Tibial nerve (tissue), 4 donors: ENCODE measurements around the gene SETD3. TPM values are rescaled to one million over a fixed set of nuclear protein-coding genes. Genes with fewer than 3 reads are reported as not detected.

Experiments
- DNase-seq, 2 donors: peaks; one replicate each; pipeline ENCODE4 v3.0.0-alpha.2; 2019; ENCODE audit warnings: low spot score in 2 of 2
- H3K27ac ChIP-seq, 4 donors: fragments of 200-600 bp; sonication (generic) in 3 of 4; one replicate each; pipeline ENCODE4 v1.5.1; 2017 to 2019; ENCODE audit warnings: mild to moderate bottlenecking in 1 of 4
- H3K27me3 ChIP-seq, 2 donors: fragments of 200-600 bp; sonication (generic) in 1 of 2; one replicate each; pipeline versions ENCODE4 v1.5.1 to v1.6.0; 2017 to 2019
- H3K36me3 ChIP-seq, 3 donors: fragments of 200-600 bp; sonication (generic); one replicate each; pipeline ENCODE4 v1.5.1; 2018 to 2019
- H3K4me1 ChIP-seq, 4 donors: fragments of 200-600 bp; sonication (generic) in 3 of 4; one replicate each; pipeline ENCODE4 v1.5.1; 2017 to 2019
- H3K4me3 ChIP-seq, 4 donors: fragments of 200-600 bp; sonication (generic) in 3 of 4; one replicate each; pipeline ENCODE4 v1.5.1; 2017 to 2019; ENCODE audit warnings: mild to moderate bottlenecking in 1 of 4, moderate library complexity in 1 of 4
- H3K9me3 ChIP-seq, 4 donors: fragments of 200-600 bp; sonication (generic) in 3 of 4; one replicate each; pipeline ENCODE4 v1.5.1; 2017 to 2019
- EP300 ChIP-seq, 2 donors: sonication (generic); formaldehyde crosslinking; IDR thresholded peaks; one replicate each; pipeline ENCODE4 v1.6.1; 2017; ENCODE audit warnings: antibody characterized with exemption in 2 of 2, mild to moderate bottlenecking in 1 of 2
- POLR2A ChIP-seq, 2 donors: fragments of 450-650 bp; IDR thresholded peaks; one replicate each; pipeline ENCODE4 v1.6.1; 2017; ENCODE audit warnings: antibody characterized with exemption in 2 of 2, mild to moderate bottlenecking in 2 of 2, moderate library complexity in 2 of 2
- WGBS, 2 donors: methylation state at CpG; one replicate each; pipeline ENCODE4 v1.1.5; 2018; 5-methylcytosine and 5-hydroxymethylcytosine counted together
- total RNA-seq, 4 donors: library from RNA; depleted of rRNA; stranded (reverse); fragments of >200 nt; gene quantifications; one replicate each; pipeline ENCODE4 v1.1.0, GENCODE V29; 2016
- TF ChIP-seq, protein P1 (sequence below), 5 experiments: fragments of 200-600 bp in 3 of 5; fragments of 450-650 bp in 2 of 5; sonication (generic) in 3 of 5; IDR thresholded peaks; one replicate each; pipeline ENCODE4 v1.5.1; 2016 to 2019; ENCODE audit warnings: antibody characterized with exemption in 5 of 5, mild to moderate bottlenecking in 3 of 5, moderate library complexity in 2 of 5

Gene SETD3
- total RNA-seq, 4 donors from 2014 or later, result 63.3 to 118 (median 80.6) TPM

GRCh38 chr14:99397698-99398097 lies 83.0 kb downstream of the SETD3 start:
- TF ChIP-seq POLR2A (IDR thresholded peaks at IDR 0.05) (no peak), EP300 (IDR thresholded peaks at IDR 0.05) (no peak)
- TF ChIP-seq, protein P1, sequence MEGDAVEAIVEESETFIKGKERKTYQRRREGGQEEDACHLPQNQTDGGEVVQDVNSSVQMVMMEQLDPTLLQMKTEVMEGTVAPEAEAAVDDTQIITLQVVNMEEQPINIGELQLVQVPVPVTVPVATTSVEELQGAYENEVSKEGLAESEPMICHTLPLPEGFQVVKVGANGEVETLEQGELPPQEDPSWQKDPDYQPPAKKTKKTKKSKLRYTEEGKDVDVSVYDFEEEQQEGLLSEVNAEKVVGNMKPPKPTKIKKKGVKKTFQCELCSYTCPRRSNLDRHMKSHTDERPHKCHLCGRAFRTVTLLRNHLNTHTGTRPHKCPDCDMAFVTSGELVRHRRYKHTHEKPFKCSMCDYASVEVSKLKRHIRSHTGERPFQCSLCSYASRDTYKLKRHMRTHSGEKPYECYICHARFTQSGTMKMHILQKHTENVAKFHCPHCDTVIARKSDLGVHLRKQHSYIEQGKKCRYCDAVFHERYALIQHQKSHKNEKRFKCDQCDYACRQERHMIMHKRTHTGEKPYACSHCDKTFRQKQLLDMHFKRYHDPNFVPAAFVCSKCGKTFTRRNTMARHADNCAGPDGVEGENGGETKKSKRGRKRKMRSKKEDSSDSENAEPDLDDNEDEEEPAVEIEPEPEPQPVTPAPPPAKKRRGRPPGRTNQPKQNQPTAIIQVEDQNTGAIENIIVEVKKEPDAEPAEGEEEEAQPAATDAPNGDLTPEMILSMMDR (IDR thresholded peaks at IDR 0.05), result no peak
- peaks cover 0 to 5% (median 0%) of the 10 kb centered on the region in 4 donors for H3K4me1 ChIP-seq
- H3K27ac ChIP-seq, result no peak overlapping the region
- 92 to 93% methylated on average over 2 of the region's 2 CpGs for WGBS, 2 donors
- H3K36me3 ChIP-seq, result peaks cover 0 to 90% (median 7%) of the 10 kb centered on the region in 3 donors
- DNase-seq, result no peak
- no peaks in the 10 kb centered on the region for H3K27me3 ChIP-seq
- H3K4me3 ChIP-seq, result no peak overlapping the region
- no peaks in the 10 kb centered on the region for H3K9me3 ChIP-seq

DNA sequence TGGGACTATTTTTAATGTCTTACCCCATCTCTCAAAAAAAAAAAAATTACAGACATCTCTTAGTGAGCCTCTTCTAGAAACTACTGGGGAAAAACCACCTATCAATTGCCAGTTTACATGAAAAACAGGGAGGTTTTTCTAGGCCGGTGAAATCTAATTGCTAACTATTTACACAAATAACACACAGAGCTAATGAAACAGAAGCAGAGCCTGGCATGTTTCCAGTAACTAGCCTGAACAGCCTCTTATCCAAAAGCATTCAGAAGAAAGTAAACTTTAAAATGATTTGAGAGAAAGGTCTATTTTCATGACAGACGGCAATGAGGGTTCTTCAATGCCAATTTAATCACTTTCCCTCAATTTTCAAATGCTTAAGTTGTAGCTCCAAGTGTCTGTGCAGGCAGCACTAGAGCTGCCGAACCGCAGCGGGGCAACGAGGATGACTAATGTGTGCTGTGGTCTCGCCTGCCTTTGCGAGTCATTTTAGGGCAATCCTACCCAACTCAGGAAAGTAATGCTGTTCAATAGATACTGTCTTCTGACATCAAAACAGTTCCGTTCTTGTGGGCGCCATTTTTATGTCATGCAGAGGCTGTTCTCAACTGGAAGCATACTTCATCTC lies 84.6 kb downstream of the SETD3 start:
- Histone ChIP-seq H3K36me3 (peaks cover 0 to 75% (median 7%) of the 10 kb centered on the region in 3 donors), H3K27ac (no peak overlapping the region), H3K27me3 (no peaks in the 10 kb centered on the region), H3K4me1 (no peaks in the 10 kb centered on the region), H3K4me3 (no peak overlapping the region), H3K9me3 (no peaks in the 10 kb centered on the region)
- 75 to 77% methylated on average over 10 of the region's 10 CpGs for WGBS, 2 donors
- TF ChIP-seq EP300 (IDR thresholded peaks at IDR 0.05) (no peak), POLR2A (IDR thresholded peaks at IDR 0.05) (no peak)
- TF ChIP-seq, protein P1 (IDR thresholded peaks at IDR 0.05), result no peak
- no peak for DNase-seq

GRCh38 chr14:99394602-99395156 lies 86.0 kb downstream of the SETD3 start:
- WGBS, 2 donors, result 85 to 93% methylated on average over 9 of the region's 9 CpGs
- Histone ChIP-seq H3K27ac (no peak overlapping the region), H3K27me3 (no peaks in the 10 kb centered on the region), H3K4me1 (no peaks in the 10 kb centered on the region), H3K36me3 (peaks cover 0 to 62% (median 7%) of the 10 kb centered on the region in 3 donors), H3K4me3 (no peak overlapping the region), H3K9me3 (no peaks in the 10 kb centered on the region)
- TF ChIP-seq, protein P1 (IDR thresholded peaks at IDR 0.05), result no peak
- TF ChIP-seq EP300 (IDR thresholded peaks at IDR 0.05) (no peak), POLR2A (IDR thresholded peaks at IDR 0.05) (no peak)
- no peak for DNase-seq

GRCh38 chr14:99393059-99393655 lies 87.5 kb downstream of the SETD3 start:
- peaks cover 0 to 9% (median 0%) of the 10 kb centered on the region in 4 donors for H3K4me1 ChIP-seq
- 70 to 79% methylated on average over 12 of the region's 12 CpGs for WGBS, 2 donors
- peaks cover 0 to 47% (median under 1%) of the 10 kb centered on the region in 3 donors for H3K36me3 ChIP-seq
- H3K9me3 ChIP-seq, result no peaks in the 10 kb centered on the region
- H3K27me3 ChIP-seq, result no peaks in the 10 kb centered on the region
- H3K27ac ChIP-seq, result no peak overlapping the region
- DNase-seq, result no peak
- H3K4me3 ChIP-seq, result no peak overlapping the region
- TF ChIP-seq, protein P1 (IDR thresholded peaks at IDR 0.05), result peak in 4 of 5 experiments; percentile 21 to 58 (median 45)
- TF ChIP-seq EP300 (IDR thresholded peaks at IDR 0.05), result no peak
- no peak for TF ChIP-seq POLR2A (IDR thresholded peaks at IDR 0.05)

DNA sequence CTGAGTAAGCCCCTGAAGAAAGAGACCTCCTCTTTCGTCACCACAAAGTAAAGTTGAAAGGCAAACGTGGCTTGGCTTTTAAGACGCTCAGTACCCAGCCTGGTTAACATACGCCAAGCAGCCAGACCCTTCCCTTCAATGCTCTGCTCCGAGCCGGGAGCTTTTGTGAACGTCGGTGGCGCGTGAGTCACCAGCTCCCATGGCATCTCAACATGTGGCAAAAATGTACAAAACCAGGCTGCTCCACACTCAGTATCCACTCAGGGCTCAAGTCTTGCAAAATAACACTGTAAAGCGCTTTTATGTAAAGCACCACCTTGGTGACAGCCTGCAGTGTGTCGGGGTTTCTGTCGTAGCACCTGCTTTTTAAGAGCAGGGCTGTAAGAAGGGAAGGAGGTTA lies 89.0 kb downstream of the SETD3 start:
- Histone ChIP-seq H3K27me3 (no peaks in the 10 kb centered on the region), H3K4me3 (no peak overlapping the region), H3K36me3 (peaks cover 0 to 32% (median 0%) of the 10 kb centered on the region in 3 donors), H3K4me1 (peaks cover 0 to 9% (median 0%) of the 10 kb centered on the region in 4 donors), H3K27ac (no peak overlapping the region), H3K9me3 (no peaks in the 10 kb centered on the region)
- TF ChIP-seq POLR2A (IDR thresholded peaks at IDR 0.05) (no peak), EP300 (IDR thresholded peaks at IDR 0.05) (no peak)
- TF ChIP-seq, protein P1 (IDR thresholded peaks at IDR 0.05), result no peak
- DNase-seq, result no peak
- 61 to 66% methylated on average over 13 of the region's 13 CpGs for WGBS, 2 donors
